GM12891 (cell line): ENCODE data around the gene POLN.

Experiments
- POLR2A ChIP-seq: IDR thresholded peaks from 2 replicates; pipeline ENCODE4 v1.6.1; 2011; ENCODE audit warnings: low read depth, low read length, control low read depth
- POLR2AphosphoS5 ChIP-seq: IDR thresholded peaks from 2 replicates; pipeline ENCODE4 v1.6.1; 2011; ENCODE audit warnings: low read depth, low read length, control low read depth

DNA sequence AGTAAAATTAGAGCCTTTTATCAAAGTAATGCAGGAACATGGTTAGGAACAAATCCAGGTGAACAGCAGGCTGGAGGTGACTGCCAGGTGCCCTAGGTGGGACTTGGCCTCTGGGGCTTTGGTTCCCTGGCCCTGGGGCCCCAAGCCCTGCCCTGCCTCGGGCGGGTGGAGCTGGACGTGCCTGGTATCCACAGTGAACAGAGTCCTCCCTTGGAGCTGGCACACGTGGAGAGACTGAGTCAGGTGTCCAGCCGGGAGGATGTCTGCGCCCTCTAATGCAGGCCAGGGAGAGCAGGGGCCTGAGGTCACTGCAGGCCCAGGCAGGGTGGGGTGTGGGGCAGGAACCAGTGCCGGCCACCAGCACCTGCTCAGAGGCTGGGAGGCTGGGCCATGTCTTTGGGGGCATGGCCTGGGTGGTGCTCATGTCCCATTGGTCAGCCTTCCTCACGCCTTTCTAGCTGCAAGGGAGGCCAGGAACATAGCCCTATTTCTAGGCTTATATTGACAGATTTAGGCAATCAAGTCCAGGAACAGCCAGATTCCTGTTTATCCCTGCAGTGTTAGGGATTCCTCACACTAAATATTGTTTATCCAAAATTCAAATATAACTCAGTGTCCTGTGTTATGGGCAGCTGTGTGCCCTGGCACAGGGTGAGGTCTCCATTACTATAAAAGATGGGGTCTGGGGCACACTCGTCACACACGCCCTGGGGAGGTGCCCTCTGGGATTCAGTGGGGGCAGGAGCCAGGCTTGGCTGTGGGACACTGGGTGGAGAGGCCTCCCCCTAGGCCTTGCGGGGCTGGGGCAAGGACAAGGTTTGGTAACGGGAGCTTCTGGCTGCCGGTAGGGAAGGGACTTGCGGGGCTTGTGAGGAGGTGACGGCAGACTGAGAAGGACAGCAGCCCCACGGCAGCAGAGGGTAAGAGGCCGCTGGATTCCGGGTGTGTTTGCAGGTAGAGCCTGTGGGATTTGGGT is 197.1 kb downstream of the POLN start:
- no peak for TF ChIP-seq POLR2A
- TF ChIP-seq POLR2AphosphoS5, result no peak
